ENCODE measurements around the gene DNASE1L2.
A peak's percentile ranks its signal among the peaks of the same experiment; 100 is the strongest.
"Not testable (repeated sequence)": the region's sequence is repeated elsewhere in the genome, so short reads cannot be mapped to it uniquely, and the experiment has no call there.

Gene DNASE1L2

GRCh38 chr16:2197765-2198164, 38.5 kb upstream of the DNASE1L2 start:
- ATAC-seq (ENCODE audit: low read depth), result no peak

GRCh38 chr16:2198283-2198682, 38.0 kb upstream of the DNASE1L2 start:
- H3K4me1 ChIP-seq (ENCODE audit: insufficient read depth, poor library complexity, severe bottlenecking), result no peaks in the 10 kb centered on the region
- H3K27ac ChIP-seq (ENCODE audit: poor library complexity, severe bottlenecking), result no peak overlapping the region
- DNase-seq (ENCODE audit: low spot score), result no peak
- peaks cover 9% of the 10 kb centered on the region for H3K27me3 ChIP-seq (ENCODE audit: insufficient read depth, poor library complexity, severe bottlenecking)
- H3K9me3 ChIP-seq (ENCODE audit: severe bottlenecking), result no peaks in the 10 kb centered on the region
- no peak for ATAC-seq (ENCODE audit: low read depth)
- H3K36me3 ChIP-seq (ENCODE audit: low read depth), result no peaks in the 10 kb centered on the region
- TF ChIP-seq CTCF (IDR thresholded peaks at IDR 0.05; ENCODE audit: poor library complexity, severe bottlenecking), result no peak
- no peak overlapping the region for H3K4me3 ChIP-seq (ENCODE audit: severe bottlenecking)

More at GRCh38 chr16:2197765-2198164, 38.5 kb upstream of the DNASE1L2 start:
- Histone ChIP-seq H3K27me3 (ENCODE audit: insufficient read depth, poor library complexity, severe bottlenecking) (peaks cover 9% of the 10 kb centered on the region), H3K27ac (ENCODE audit: poor library complexity, severe bottlenecking) (no peak overlapping the region), H3K36me3 (ENCODE audit: low read depth) (no peaks in the 10 kb centered on the region), H3K9me3 (ENCODE audit: severe bottlenecking) (no peaks in the 10 kb centered on the region), H3K4me1 (ENCODE audit: insufficient read depth, poor library complexity, severe bottlenecking) (no peaks in the 10 kb centered on the region), H3K4me3 (ENCODE audit: severe bottlenecking) (no peak overlapping the region)
- DNase-seq (ENCODE audit: low spot score), result no peak
- no peak for TF ChIP-seq CTCF (IDR thresholded peaks at IDR 0.05; ENCODE audit: poor library complexity, severe bottlenecking)

- no peak overlapping the region for H3K4me3 ChIP-seq (ENCODE audit: severe bottlenecking)
- H3K36me3 ChIP-seq (ENCODE audit: low read depth), result no peaks in the 10 kb centered on the region
- no peak overlapping the region for H3K27ac ChIP-seq (ENCODE audit: poor library complexity, severe bottlenecking)
- no peak for ATAC-seq (ENCODE audit: low read depth)
- no peak for TF ChIP-seq CTCF (IDR thresholded peaks at IDR 0.05; ENCODE audit: poor library complexity, severe bottlenecking)
- DNase-seq (ENCODE audit: low spot score), result no peak
- no peaks in the 10 kb centered on the region for H3K9me3 ChIP-seq (ENCODE audit: severe bottlenecking)
- no peaks in the 10 kb centered on the region for H3K4me1 ChIP-seq (ENCODE audit: insufficient read depth, poor library complexity, severe bottlenecking)
- peaks cover 9% of the 10 kb centered on the region for H3K27me3 ChIP-seq (ENCODE audit: insufficient read depth, poor library complexity, severe bottlenecking)
Measured at GRCh38 chr16:2199095-2199494, 37.1 kb upstream of the DNASE1L2 start.

- H3K4me1 ChIP-seq (ENCODE audit: insufficient read depth, poor library complexity, severe bottlenecking), result no peaks in the 10 kb centered on the region
- no peaks in the 10 kb centered on the region for H3K36me3 ChIP-seq (ENCODE audit: low read depth)
- H3K4me3 ChIP-seq (ENCODE audit: severe bottlenecking), result no peak overlapping the region
- no peak for TF ChIP-seq CTCF (IDR thresholded peaks at IDR 0.05; ENCODE audit: poor library complexity, severe bottlenecking)
- no peak for ATAC-seq (ENCODE audit: low read depth)
- peaks cover 9% of the 10 kb centered on the region for H3K27me3 ChIP-seq (ENCODE audit: insufficient read depth, poor library complexity, severe bottlenecking)
- no peak overlapping the region for H3K27ac ChIP-seq (ENCODE audit: poor library complexity, severe bottlenecking)
- H3K9me3 ChIP-seq (ENCODE audit: severe bottlenecking), result no peaks in the 10 kb centered on the region
- peak; percentile 55 for DNase-seq (ENCODE audit: low spot score)
Measured at GRCh38 chr16:2199621-2200139, 36.6 kb upstream of the DNASE1L2 start.

GRCh38 chr16:2200313-2200712, 35.9 kb upstream of the DNASE1L2 start:
- no peak for DNase-seq (ENCODE audit: low spot score)
- Histone ChIP-seq H3K4me1 (ENCODE audit: insufficient read depth, poor library complexity, severe bottlenecking) (no peaks in the 10 kb centered on the region), H3K27me3 (ENCODE audit: insufficient read depth, poor library complexity, severe bottlenecking) (peaks cover 6% of the 10 kb centered on the region), H3K36me3 (ENCODE audit: low read depth) (no peaks in the 10 kb centered on the region), H3K4me3 (ENCODE audit: severe bottlenecking) (no peak overlapping the region), H3K9me3 (ENCODE audit: severe bottlenecking) (no peaks in the 10 kb centered on the region), H3K27ac (ENCODE audit: poor library complexity, severe bottlenecking) (no peak overlapping the region)
- no peak for TF ChIP-seq CTCF (IDR thresholded peaks at IDR 0.05; ENCODE audit: poor library complexity, severe bottlenecking)
- no peak for ATAC-seq (ENCODE audit: low read depth)

- not testable (repeated sequence) for H3K9me3 ChIP-seq (ENCODE audit: severe bottlenecking); H3K4me3 ChIP-seq (ENCODE audit: severe bottlenecking); H3K27me3 ChIP-seq (ENCODE audit: insufficient read depth, poor library complexity, severe bottlenecking); H3K4me1 ChIP-seq (ENCODE audit: insufficient read depth, poor library complexity, severe bottlenecking); H3K27ac ChIP-seq (ENCODE audit: poor library complexity, severe bottlenecking); DNase-seq (ENCODE audit: low spot score); ATAC-seq (ENCODE audit: low read depth)
- peaks cover 15% of the 10 kb centered on the region for H3K36me3 ChIP-seq (ENCODE audit: low read depth)
Measured at GRCh38 chr16:2203119-2203688, 33.0 kb upstream of the DNASE1L2 start.
